ENCODE measurements around the gene FNDC3B.

Gene FNDC3B

DNA sequence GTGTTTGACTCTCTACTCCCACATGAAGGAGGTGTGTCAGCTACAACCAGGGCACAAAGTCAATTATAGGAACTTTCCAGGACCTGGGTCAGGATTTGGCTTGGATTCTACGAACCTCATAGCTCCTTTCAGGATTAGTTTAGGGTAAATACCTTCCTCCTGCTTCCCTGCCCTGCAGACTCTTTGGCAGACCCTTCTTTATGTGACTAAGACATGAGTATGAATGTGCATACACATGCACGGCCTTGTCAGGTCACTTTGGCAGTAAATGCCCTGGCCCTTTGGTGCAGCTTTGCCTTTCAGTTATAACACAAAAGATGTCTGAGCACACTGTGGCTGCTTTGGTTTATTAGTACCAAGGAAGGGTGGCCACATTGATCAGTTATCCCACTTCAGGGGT, 340.0 kb downstream of the FNDC3B start:
- FAIRE-seq = no peak

DNA sequence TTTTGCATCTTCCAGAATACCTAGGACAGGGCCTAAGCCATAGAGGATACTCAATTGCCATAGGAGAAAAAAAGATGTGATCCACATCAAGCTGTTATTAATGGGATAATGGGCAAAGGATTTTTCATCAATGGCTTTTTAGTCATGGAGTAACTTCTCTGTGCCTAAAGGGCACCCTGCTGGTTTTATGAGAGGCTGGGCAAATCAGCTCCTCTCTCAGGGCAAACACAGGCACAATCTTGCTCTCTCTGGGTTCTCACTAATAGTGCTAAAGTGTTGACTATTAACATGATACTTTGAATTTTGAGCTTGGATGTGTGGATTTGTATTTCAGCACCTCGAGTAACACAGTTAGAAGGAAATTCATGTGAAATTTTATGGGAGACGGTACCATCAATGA, 341.3 kb downstream of the FNDC3B start:
- FAIRE-seq = no peak

DNA sequence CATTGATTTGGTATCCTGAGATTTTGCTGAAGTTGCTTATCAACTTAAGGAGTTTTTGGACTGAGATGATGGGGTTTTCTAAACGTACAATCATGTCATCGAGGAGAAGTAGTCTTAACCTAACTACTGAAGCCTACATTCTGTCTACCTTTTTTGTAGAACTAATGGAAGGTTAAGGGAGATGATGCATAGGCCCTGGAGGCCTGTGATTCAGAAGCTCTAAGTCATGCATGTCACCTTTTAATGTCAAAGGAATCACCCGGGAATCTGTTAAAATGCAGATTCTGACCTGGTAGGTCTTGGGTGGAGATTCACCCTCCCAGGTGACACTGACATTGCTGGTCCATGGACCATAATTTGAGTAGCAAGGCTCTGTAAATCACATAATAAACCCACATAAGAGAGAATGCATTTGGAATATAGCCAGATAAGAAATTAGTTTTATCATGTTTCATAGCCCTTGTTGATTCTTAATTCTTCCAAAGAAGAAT, 344.0 kb downstream of the FNDC3B start:
- no peak for FAIRE-seq

DNA sequence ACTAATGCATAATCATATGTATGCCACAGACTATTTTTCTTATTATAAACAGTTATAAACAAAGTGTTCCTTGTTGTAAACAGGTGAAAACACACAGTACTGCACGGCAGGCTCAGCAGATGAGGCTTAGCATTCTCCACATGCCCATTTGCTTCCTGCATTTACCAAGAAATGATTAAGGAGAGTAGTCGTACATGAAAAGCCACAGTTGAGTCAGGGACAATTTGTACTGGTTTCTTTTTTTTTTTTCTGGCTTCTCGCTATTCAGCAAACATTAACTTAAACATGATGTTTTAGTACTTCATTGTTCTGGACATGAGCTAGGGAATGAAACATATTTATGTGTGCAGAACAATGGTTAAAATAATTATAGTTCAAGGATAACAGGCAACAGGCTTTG, 345.5 kb downstream of the FNDC3B start:
- FAIRE-seq = no peak

DNA sequence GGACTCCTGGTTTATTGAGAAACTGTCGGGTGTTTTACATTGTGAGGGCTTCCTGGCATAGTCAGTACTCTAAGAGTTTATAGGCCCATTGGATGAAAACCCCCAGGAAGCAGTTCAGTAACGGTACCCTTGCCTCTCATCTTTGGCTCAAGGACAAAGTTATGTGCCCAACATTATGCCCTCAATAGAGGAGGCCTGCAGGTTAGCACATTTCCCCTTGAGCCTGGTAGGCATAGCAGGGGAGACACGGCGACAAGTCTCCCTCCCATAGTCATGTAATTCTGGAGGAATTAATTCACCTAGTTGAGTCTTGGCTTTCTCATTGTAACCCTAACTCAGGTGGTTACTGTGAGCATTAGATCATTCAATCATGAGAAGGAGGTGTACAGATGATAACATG, 348.4 kb downstream of the FNDC3B start:
- no peak for FAIRE-seq

DNA sequence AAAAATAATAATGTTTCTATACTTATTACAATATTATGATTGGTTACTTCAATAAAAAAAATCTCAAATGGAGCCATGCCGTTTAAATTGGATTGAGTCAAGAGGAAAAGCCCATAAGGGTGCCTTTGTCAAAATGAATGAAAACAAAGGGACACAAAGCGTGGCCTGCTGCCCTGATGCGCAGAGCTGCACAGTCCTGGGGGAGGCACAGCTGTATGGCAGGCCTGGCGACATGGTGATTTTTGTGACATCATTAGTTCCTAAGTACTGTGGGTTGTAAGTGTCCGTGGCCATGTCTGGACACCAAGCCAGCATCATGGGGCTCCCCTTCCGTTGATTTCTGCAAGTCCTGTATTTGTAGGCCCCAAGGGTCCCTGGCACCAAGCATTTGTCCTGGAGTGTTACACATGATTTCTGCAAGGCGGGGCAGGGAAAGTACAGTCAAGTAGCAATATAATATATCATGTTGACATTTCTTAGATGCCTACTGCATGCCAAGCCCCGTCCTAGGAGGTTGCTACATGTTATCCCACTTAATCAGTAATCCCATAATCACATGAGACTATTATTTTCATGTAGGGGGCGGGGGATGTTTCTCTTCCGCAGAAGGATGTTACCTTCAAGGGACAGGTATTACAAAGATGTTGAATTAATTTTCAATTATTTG, 349.2 kb downstream of the FNDC3B start:
- no peak for FAIRE-seq

DNA sequence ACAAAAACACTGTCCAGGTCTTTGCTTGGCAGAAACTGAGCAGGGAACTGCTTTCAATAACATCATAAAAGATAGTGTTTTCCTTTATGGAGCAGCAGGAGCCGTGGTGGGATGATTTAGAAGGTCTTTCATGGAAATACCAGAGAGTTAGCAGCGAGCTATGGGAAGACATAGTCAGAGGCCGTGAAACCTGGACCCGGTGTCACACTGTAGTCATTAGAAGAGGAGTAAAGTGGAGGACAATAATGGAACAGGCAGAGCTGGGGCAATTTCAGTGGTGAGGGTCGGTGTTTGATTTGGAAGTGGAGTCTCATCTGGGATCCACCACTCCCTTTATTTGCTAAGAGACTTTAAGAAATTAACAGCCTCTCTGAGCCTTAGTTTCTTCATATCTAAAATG, 351.4 kb downstream of the FNDC3B start:
- FAIRE-seq = no peak

DNA sequence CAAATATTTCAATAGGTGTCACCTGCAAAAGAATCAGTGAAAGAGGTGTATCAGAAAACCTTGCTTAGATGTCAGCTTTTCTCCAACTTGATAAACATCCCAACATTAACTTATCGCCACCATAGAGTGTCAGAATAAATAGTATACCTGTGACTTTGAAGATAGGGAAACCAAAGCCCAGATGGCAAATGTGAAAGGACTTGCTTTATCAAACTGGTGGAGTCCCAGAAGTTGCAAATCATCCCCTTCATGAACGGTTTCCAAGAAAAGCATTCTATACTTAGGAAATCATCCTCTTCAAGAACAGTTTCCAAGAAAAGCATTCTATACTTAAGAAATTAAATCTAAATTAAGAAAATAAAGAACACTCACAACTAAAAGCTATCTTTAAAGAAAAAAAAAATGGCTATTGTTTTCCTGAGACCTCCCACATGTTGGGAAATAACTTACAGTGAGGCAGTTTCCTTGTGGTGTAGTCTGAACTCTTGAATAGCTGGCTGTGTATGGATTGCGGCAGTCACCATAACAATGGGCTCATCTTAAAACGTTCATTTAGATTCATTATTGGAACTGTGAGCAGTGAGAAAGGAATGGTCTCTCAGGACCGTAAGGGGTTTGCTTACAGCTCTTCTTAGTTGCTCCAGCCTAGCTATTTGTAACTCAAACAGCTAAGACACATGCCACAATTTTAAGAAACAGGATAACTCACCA, 352.4 kb downstream of the FNDC3B start:
- FAIRE-seq = no peak

DNA sequence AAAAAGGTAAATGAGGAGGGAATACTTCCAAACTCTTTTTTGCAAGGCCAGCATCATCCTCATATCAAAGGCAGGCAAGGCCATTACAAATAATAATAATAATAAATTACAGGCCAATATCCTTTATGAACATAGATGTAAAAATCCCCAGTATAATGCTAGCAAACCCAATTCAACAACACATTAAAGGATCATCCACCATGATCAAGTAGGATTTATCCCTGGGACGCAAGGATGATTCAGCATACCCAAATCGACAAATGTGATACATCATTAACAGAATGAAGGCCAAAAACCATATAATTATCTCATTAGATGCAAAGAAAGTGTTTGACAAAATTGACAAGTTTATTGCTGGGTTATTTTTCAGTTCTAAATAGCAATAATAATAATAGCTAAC, 355.3 kb downstream of the FNDC3B start:
- FAIRE-seq = no peak

DNA sequence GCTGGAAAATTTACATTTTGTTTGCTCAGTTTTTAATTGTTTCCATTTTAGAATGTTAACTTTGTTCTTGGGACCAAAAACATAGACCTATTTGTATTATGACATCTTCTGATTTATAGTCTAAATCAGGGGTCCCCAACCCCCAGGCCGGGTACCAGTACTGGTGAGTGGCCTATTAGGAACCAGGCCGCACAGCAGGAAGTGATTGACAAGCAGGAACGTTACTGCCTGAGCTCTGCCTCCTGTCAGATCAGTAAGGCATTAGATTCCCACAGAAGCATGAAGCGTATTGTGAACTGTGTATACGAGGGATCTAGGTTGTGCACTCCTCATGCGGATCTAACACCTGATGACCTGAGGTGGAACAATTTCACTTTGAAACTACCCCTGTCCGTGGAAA, 357.0 kb downstream of the FNDC3B start:
- FAIRE-seq = no peak

DNA sequence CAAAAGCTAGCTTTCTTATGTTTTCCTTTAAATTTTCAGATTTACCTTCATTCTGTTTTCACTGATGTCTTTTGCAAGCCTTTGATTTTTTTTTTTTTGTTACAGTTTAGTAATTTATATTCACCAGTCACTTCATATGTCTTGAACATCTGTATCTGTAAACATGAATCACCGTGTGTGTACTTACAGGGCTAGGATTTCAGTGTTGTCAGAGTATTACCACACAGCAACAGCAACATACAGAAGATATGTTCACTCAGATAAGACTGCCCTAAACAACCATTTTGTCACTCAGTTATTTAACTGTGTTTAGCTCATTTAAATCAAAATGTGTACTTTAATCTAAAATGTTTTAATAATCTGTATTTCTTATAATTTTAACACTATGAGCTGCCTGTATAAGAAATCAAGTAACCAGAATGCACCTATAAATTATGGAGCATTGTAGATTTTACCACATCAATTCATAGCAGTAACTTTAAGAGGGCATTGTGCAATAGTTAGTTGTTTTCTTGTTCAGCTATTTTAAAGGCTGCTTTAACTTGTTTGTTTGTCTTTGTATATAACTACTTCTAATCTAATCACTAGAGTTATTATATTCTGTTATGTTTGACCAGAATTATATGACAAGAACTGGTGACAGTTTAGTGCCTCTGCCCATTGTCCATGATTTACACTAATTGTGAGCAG, 358.5 kb downstream of the FNDC3B start:
- no peak for FAIRE-seq

DNA sequence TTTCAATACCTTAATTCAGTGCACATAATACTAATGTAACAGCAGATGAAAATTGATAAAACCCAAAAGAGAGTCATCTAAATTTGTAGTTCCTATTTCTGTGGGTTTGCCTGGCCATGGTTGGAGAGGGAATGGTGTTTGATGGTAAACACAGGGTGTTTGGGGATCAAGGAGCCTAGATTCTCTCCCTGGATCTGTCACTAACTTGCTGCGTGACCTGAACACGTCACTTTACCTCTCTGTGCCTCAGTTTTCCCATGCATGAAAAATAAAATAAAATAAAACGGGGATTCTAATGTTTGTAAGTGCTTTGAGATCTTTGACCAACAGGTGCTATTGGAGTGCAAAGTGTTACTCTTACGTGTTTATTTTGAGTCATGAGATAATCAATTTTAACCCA, 359.1 kb downstream of the FNDC3B start:
- no peak for FAIRE-seq

DNA sequence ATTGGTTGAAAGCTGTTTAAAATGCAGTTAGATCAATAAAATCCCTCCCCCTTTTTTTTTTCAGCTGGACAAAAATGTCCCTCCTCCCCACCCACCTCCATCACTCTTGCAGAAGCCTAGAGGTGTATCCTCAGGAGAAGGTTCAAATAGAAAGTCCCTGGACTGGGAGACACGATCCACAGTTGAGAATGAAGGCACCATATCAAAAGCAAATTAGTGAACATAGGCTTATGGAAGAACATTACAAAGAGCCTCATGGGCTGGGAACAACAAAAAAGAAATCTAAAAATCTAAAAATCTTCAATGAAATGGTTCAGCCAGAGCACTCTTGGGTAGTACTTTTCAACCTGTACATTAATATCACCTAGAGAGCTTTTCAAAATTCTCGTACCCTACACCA, 362.7 kb downstream of the FNDC3B start:
- no peak for FAIRE-seq

DNA sequence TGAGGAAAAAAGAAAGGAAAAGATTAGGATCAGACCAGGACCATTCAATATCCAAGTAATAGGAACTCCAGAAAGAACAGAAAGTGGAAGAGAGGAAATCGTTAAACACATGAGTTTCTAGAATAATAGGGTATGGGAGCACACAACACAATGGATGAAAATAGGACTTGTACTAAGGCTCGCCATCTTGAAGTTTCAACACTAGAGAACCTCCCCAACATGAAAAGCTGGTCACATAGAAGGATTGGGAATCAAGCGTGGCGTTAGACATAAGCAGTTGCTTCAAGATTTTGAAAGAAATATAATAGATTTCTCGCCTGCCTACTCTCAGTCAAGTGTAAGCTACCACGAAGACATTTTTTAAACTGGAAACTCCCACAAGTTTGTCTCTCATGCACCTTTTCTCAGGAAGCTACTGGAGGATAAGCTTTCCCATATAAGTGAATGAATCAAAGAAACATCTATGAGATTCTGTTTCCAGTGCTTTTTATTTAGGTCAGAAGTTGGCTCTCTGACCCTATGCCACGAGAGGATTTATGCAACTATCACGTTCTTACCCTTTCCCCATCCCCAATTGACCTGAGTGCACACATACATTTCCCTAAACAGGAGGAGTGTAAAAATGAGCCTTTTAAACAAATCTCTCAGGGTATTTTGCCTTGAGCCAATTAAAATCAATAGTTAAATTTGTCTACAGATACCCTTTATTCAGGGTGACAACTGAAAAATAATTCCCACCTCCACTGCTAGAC, 363.7 kb downstream of the FNDC3B start:
- FAIRE-seq = no peak

DNA sequence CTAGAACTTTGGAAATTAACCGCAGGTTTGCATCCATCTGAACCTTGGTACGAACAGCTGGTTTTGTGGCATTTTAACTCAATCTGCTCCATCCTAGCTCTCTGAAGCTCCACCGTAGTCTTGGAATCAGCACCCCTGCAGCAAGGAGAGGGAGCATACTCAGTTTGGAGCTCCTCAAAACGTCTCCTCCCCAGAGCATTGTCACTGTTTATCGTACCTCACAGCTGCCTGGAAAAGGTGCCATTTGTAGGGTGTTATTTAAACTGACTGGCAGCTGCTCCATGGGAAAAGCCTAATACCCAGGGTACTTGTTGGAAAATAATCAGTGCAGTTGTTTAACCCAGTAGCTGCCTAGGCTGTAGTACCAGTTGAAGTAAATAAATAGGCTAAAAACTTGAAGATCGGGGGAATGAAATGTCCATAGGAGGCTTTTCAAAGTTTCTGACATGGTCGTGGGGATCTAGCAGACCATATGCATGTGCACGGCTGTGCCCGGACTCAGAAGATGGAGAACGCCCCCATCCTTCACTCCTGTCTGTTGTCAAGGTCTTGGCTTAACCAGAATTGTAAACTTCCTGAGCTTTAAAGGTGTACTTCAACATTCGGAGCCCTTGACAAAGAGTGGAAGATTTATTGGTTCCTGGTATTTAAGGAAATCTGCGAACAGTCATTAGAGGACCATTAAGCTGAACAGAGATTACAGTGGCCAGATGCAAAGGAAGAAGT, 365.0 kb downstream of the FNDC3B start:
- FAIRE-seq = no peak

DNA sequence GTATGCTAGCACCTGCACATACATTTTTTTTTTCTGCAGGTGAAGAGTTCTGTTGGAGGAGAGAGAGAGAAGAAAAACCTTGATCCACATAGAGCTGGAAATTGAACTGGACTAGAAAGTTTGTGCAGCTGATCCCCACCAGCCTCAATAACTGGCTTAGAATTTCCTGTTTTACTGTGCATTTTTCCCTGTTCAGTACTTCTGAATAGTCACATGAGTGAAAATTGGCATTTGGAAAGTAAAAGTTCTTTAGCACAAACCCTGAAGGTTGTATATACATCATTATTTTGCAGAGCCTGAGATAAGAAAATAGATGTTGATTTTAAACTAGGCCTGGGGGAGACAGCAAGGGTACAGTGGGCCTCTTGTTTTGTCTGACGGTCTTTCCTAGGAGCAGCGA, 366.5 kb downstream of the FNDC3B start:
- FAIRE-seq = no peak

DNA sequence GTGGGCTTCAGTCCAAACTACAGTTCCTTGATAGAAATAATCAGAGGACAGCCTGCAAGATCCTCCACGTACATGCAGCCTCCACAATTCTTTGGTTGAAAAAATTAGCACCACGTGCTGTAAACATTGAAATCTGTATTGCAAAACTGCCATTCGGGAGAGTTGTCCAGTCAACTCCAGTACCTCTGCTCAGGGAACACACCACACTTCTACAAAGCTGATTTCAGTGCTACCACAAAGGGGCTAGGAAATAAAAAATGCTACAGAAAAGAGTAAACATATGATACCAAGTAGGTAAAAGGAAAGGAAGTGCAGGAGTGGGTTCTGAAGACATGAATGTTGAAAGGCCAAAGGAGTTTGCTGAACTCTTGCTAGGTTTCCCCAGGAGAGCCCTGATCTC, 368.5 kb downstream of the FNDC3B start:
- FAIRE-seq = no peak

DNA sequence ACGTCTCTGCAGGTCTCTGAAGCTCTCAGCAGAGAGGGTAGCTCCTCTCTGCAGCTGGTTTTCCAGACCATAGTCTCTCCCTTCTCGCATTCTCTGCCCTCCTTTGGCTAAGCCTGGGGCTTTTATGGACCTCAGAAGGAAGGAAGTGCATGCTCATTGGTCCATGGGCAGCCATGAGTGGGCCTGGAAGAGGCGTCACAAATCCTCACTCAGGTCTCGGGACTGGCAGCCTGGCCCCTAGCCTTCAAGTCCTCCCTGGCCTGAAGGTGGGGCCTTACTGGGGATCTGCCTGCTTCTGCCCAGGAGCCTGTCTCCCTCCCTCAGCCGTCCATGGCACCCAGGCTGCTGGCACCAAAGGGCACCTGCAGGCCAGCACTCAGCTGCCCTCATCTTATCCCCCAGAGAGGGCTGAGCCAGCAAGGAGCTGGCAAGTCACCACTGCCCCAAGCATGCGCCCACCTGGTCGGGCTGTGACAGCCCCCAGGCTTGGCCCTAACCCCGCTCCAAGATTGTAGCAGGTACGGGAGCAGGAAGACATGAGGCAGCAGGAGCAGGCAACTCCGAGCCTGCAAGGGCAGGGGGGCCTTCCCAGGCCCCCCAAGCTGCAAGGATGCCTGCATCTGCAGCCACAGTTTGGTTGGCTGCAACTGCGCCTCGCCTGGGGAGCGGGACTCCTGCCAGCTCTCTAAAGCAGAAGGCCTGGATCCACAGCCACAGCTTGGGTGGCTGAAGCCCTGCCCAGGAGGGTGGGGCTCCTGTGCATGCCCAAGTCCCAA, 371.5 kb downstream of the FNDC3B start:
- no peak for FAIRE-seq

DNA sequence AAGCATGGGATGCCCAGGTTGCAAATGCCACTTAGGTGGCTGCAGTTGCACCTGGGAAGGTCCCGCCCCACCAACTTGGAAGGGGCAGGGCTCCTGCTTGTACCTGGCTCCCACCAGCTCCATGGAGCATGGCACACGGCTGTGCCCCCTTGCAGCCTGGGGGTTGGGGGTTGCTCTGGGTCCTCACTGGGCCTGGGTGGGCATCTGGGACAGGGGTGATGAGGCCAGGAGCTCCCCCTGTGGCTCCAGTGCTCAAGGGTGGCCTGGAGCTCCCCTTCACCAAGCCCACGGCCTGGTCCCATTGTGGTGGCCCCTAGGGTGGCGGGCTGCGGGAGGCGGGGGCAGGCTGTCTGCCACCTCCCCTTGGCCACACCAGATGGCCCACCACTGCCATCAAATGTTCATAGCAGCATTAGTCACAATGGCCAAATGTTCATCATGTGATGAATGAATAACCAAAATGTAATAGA, 372.1 kb downstream of the FNDC3B start:
- FAIRE-seq = no peak

DNA sequence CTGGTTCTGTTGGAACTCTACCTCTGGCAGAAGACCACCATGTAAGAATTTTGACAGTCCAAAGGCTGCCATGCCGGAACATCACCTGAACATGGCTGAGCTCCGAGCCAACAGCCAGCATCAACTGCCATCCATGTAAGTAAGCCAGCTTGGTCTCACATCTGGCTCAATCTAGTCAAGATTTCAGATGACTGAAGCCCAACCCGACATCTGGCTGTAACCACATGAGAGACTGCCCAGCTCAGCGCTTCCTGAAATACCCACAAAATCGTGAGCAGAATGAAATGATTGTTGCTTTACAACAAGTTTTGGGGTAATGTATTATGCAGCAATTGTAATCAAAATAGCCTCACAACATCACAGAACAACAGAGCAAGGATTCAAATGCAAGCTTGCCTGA, 375.9 kb downstream of the FNDC3B start:
- FAIRE-seq = no peak

DNA sequence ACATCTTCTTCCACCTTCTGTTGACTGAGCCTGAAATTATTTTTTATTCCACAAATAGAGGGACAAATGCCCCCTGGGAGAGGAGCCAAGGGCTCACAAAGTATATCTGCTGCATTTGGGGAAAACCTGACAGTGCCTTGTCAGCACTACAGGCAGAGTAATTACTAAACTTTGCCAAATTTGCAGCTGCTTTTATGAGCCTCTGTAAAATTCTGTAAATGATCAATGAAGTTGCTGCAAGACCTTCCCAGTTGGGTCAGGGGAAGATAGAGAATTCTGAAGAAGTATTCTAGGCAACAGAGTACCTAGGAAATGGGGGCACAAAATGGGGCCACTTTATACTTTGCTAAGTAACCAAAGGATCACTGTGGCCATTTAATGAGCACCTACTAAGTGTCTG, 398.3 kb downstream of the FNDC3B start:
- no peak for FAIRE-seq

DNA sequence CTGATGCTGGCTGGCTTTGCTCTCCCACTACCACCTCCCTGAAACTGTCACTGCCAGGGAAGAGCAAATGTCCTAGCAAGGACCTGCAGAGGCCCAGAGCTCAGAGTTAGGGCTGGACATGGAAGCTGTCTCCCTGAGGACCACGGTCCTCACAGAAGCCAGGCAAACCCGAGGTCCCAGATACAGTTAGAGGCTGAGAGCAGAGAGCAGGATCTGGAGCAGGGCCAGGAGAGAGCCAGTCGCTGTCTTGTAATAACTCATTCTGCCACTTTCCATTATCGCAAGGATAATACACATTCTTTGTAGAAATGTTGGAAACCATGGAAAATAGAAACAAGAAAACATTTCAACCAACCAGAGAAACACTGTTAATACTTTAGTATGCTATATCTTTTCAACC, 398.8 kb downstream of the FNDC3B start:
- no peak for FAIRE-seq
